ENCODE results near the gene ZNF473. TPM values are rescaled to one million over a fixed set of nuclear protein-coding genes. Genes with fewer than 3 reads are reported as not detected.

ZNF473 gene
- total RNA-seq, 4 donors from 2014 or later: 5.5 to 20.9 (median 11.4) TPM

DNA sequence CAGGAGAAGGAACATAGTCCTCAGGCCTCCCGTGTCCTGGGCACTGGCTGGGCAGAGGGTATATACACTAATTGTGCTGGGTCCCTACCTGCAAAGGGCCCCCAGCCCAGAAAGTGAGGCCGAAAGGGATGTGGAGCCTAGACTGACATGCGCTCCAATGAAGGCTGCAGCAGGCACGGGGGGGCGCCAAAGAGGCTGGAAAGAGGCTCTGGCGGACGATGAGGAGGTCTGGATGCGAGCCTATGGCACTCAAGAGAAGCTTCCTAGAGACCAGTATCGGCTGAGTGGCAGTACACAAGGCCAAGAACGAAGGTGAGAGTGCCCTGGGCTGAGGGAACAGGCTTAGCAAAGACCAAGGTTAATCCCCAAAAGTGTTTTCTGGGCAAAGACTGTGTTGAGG is 17.3 kb upstream of the ZNF473 start:
- ATAC-seq: no peak
- Histone ChIP-seq H3K27ac (no peak overlapping the region), H3K4me3 (no peak overlapping the region)

DNA sequence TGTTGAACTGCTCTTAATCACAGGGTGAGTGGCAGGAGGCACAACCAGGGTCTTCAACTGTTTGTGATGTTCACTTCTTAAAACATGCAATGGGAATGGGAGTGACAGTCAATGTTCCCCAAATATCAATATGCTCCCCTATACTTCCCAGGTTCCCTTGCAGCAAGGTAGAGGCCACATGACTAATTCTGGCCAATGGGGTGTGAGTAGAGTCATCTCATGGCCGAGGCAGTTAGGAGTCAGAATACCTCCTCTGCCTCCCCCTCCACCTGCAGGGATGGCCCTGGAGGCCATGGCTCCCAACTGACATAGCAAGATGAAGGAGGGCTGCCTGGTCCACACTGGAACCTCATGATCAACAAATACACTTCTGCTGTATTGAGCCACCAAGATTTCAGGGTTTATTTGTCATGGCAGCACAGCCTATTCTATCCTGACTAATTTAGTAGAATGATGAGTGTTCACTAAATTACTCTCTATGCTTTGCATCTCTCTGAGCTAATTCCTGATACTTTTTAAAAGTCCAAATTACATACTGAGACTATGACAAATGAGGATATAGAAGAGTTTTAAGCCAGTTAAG is 9.5 kb upstream of the ZNF473 start:
- WGBS, 2 donors (ENCODE audit: low coverage in 1 of 2): 60 to 100% methylated on average over 1 of the region's 1 CpG
- no peaks in the 10 kb centered on the region for H3K9me3 ChIP-seq
- no peak overlapping the region for H3K27ac ChIP-seq
- no peak for ATAC-seq
- peaks cover 0 to 5% (median 0%) of the 10 kb centered on the region in 3 donors for H3K4me1 ChIP-seq
- H3K36me3 ChIP-seq: peaks cover 0 to 98% of the 10 kb centered on the region in 2 donors
- TF ChIP-seq POLR2A (IDR thresholded peaks at IDR 0.05): no peak
- TF ChIP-seq, protein P1, sequence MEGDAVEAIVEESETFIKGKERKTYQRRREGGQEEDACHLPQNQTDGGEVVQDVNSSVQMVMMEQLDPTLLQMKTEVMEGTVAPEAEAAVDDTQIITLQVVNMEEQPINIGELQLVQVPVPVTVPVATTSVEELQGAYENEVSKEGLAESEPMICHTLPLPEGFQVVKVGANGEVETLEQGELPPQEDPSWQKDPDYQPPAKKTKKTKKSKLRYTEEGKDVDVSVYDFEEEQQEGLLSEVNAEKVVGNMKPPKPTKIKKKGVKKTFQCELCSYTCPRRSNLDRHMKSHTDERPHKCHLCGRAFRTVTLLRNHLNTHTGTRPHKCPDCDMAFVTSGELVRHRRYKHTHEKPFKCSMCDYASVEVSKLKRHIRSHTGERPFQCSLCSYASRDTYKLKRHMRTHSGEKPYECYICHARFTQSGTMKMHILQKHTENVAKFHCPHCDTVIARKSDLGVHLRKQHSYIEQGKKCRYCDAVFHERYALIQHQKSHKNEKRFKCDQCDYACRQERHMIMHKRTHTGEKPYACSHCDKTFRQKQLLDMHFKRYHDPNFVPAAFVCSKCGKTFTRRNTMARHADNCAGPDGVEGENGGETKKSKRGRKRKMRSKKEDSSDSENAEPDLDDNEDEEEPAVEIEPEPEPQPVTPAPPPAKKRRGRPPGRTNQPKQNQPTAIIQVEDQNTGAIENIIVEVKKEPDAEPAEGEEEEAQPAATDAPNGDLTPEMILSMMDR (IDR thresholded peaks at IDR 0.05): no peak
- TF ChIP-seq POLR2AphosphoS5 (IDR thresholded peaks at IDR 0.05): no peak
- no peak for TF ChIP-seq EP300 (IDR thresholded peaks at IDR 0.05)
- no peaks in the 10 kb centered on the region for H3K27me3 ChIP-seq
- H3K4me3 ChIP-seq: no peak overlapping the region

More for the DNA sequence above, 17.3 kb upstream of the ZNF473 start:
- Histone ChIP-seq H3K4me1 (peaks cover 3 to 18% (median 6%) of the 10 kb centered on the region in 3 donors), H3K36me3 (peaks cover 0 to 96% of the 10 kb centered on the region in 2 donors), H3K27me3 (no peaks in the 10 kb centered on the region), H3K9me3 (no peaks in the 10 kb centered on the region)
- TF ChIP-seq POLR2A (IDR thresholded peaks at IDR 0.05): no peak
- TF ChIP-seq EP300 (IDR thresholded peaks at IDR 0.05): no peak
- TF ChIP-seq, protein P1 (IDR thresholded peaks at IDR 0.05): no peak
- no peak for TF ChIP-seq POLR2AphosphoS5 (IDR thresholded peaks at IDR 0.05)
- WGBS, 2 donors (ENCODE audit: low coverage in 1 of 2): 36 to 56% methylated on average over 5 to 7 of the region's 10 CpGs

DNA sequence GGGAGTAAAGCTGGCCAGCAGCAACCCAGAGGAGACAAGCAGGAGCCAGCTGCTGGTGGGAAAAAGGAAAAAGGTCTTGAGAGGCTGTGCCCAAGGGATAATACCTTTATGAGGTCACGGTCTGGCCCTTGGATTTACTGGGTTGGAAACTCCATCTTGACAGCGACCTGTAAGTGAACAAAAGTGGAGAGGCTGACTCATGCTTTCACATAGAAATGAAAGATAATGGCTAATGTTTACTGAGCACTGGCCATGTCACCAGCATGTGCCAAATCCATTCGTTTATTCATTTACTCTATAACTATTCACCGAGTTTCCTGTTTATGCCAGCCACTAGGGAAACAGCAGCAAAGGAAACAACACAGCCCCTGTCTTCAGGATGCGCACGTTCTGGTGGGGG is 5.3 kb upstream of the ZNF473 start:
- WGBS, 2 donors (ENCODE audit: low coverage in 1 of 2): 79 to 83% methylated on average over 4 to 5 of the region's 6 CpGs
- Histone ChIP-seq H3K9me3 (no peaks in the 10 kb centered on the region), H3K36me3 (peaks cover 0 to 60% of the 10 kb centered on the region in 2 donors), H3K27me3 (no peaks in the 10 kb centered on the region), H3K4me1 (peaks cover 0 to 38% (median 0%) of the 10 kb centered on the region in 3 donors), H3K27ac (no peak overlapping the region), H3K4me3 (no peak overlapping the region)
- TF ChIP-seq EP300 (IDR thresholded peaks at IDR 0.05) (no peak), POLR2A (IDR thresholded peaks at IDR 0.05) (no peak), POLR2AphosphoS5 (IDR thresholded peaks at IDR 0.05) (no peak)
- TF ChIP-seq, protein P1 (IDR thresholded peaks at IDR 0.05): no peak
- no peak for ATAC-seq

DNA sequence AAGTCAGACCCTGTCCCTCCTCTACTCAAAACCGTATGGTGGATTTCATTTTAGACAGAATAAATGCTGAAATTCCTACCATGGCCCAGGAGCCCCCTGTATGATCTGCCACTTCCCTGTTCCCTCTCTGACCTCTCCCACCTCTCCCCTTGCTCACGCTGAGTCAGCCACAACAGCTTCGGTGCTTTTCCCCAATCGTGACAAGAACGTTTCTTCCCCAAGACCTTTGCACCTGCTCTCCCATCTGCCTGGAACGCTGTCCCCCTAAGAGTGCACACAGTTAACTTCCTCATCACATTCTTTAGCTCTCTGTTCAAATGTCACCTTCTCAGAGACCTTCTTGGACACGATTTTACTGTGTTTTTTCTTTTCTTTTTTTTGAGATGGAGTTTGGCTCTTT is 3.0 kb upstream of the ZNF473 start:
- no peak for ATAC-seq
- WGBS, 2 donors (ENCODE audit: low coverage in 1 of 2): 70 to 74% methylated on average over 7 of the region's 7 CpGs
- Histone ChIP-seq H3K27ac (no peak overlapping the region), H3K27me3 (no peaks in the 10 kb centered on the region), H3K36me3 (peaks cover 0 to 37% of the 10 kb centered on the region in 2 donors), H3K4me1 (peaks cover 0 to 57% (median 7%) of the 10 kb centered on the region in 3 donors), H3K4me3 (no peak overlapping the region), H3K9me3 (no peaks in the 10 kb centered on the region)
- no peak for TF ChIP-seq POLR2AphosphoS5 (IDR thresholded peaks at IDR 0.05)
- no peak for TF ChIP-seq POLR2A (IDR thresholded peaks at IDR 0.05)
- TF ChIP-seq EP300 (IDR thresholded peaks at IDR 0.05): no peak
- TF ChIP-seq, protein P1 (IDR thresholded peaks at IDR 0.05): no peak

DNA sequence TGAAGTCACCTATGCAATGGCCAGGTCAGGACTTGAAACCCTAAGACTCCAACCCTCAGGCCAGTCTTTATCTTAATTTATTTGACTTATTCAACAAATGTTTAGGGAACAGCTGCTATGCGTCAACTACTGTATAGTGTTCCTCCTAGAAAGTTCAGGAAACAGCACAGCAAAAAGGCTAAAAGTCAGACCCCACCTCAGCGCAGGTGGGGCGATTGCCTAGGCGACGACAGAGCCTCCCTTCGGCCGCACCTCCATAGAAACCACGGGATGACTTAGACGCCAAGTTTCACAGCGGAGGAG is 1.1 kb upstream of the ZNF473 start:
- H3K36me3 ChIP-seq: peaks cover 0 to 21% of the 10 kb centered on the region in 2 donors
- WGBS, 2 donors (ENCODE audit: low coverage in 1 of 2): 0% methylated on average over 1 to 2 of the region's 10 CpGs
- peak overlapping the region; percentile 81 to 98 (median 94) for H3K27ac ChIP-seq
- peak overlapping the region; percentile 90 to 93 for H3K4me3 ChIP-seq
- H3K4me1 ChIP-seq: peaks cover 0 to 59% (median 7%) of the 10 kb centered on the region in 3 donors
- ATAC-seq: no peak
- no peak for TF ChIP-seq POLR2A (IDR thresholded peaks at IDR 0.05)
- TF ChIP-seq EP300 (IDR thresholded peaks at IDR 0.05): no peak
- TF ChIP-seq, protein P1 (IDR thresholded peaks at IDR 0.05): no peak
- no peak for TF ChIP-seq POLR2AphosphoS5 (IDR thresholded peaks at IDR 0.05)
- no peaks in the 10 kb centered on the region for H3K9me3 ChIP-seq
- no peaks in the 10 kb centered on the region for H3K27me3 ChIP-seq
